IMR-90 (cell line): Measurements from ENCODE around the gene LEF1. TPM values are rescaled to one million over a fixed set of nuclear protein-coding genes. Genes with fewer than 3 reads are reported as not detected.

Source experiments
- ATAC-seq: fragments of 200-7000 bp; cut with Tn5 transposase; 2 replicates; pipeline ENCODE4 v1.9.1; 2020; ENCODE audit warnings: low read depth, mild to moderate bottlenecking, moderate library complexity
- BruUV-seq: library from RNA; stranded (reverse); fragments of 400-500 nt; replicated peaks from 2 replicates; lab custom pipeline; 2021; lab: Mats Ljungman, UMichigan
- CTCF ChIA-PET: fragments of 300-600 bp; formaldehyde crosslinking; extraction: SDS; loops from one replicate; lab custom pipeline; 2021; ENCODE audit warnings: antibody characterized with exemption; lab: Yijun Ruan, JAX
- POLR2A ChIA-PET: fragments of 300-600 bp; sonication (Branson Sonifier 250); formaldehyde crosslinking; loops from one replicate; lab custom pipeline; 2022; ENCODE audit warnings: antibody characterized with exemption; ENCODE audit not compliant: unreplicated experiment; lab: Charles Lee
- DNase-seq: peaks from one replicate; pipeline ENCODE4 v3.0.0; 2013
- H2AFZ ChIP-seq: replicated peaks from 2 replicates; pipeline ENCODE3; 2013; ENCODE audit warnings: low read length, mild to moderate bottlenecking; ENCODE audit not compliant: poor library complexity
- H2AK5ac ChIP-seq: 2 replicates; pipeline ENCODE4 v1.6.1; 2013; ENCODE audit warnings: low read depth, low read length, inconsistent platforms
- H2AK9ac ChIP-seq: replicated peaks from 2 replicates; pipeline ENCODE3; 2013; ENCODE audit warnings: mild to moderate bottlenecking, low read depth, low read length, moderate library complexity; ENCODE audit not compliant: poor library complexity
- H2BK120ac ChIP-seq: 2 replicates; pipeline ENCODE4 v1.6.1; 2013; ENCODE audit warnings: low read depth, low read length, inconsistent platforms
- H2BK15ac ChIP-seq: 3 replicates; pipeline ENCODE4 v1.6.1; 2013; ENCODE audit warnings: low read depth, low read length, inconsistent platforms
- H2BK20ac ChIP-seq: 2 replicates; pipeline ENCODE4 v1.6.1; 2013; ENCODE audit warnings: low read depth, mild to moderate bottlenecking, inconsistent platforms, low read length, moderate library complexity
- H2BK5ac ChIP-seq: 2 replicates; pipeline ENCODE4 v1.6.1; 2013; ENCODE audit warnings: mild to moderate bottlenecking, low read depth, low read length, inconsistent platforms; ENCODE audit not compliant: poor library complexity, severe bottlenecking
- H3K14ac ChIP-seq: replicated peaks from 2 replicates; pipeline ENCODE4 v1.6.1; 2013; ENCODE audit warnings: low read depth, low read length, inconsistent platforms
- H3K18ac ChIP-seq: 2 replicates; pipeline ENCODE4 v1.6.1; 2013; ENCODE audit warnings: low read depth, low read length, control low read depth
- H3K23ac ChIP-seq: 2 replicates; pipeline ENCODE4 v1.6.1; 2013; ENCODE audit warnings: low read depth, low read length, inconsistent platforms
- H3K27ac ChIP-seq: 2 replicates; pipeline ENCODE4 v1.5.1; 2013; ENCODE audit warnings: mild to moderate bottlenecking, control low read depth, low read length; ENCODE audit not compliant: insufficient read depth
- H3K27me3 ChIP-seq: 2 replicates; pipeline ENCODE4 v1.6.1; 2013; ENCODE audit warnings: low read length; ENCODE audit not compliant: control insufficient read depth, insufficient read depth
- H3K36me3 ChIP-seq: 2 replicates; pipeline ENCODE4 v1.6.1; 2013; ENCODE audit warnings: low read length, mixed read lengths; ENCODE audit not compliant: control insufficient read depth, insufficient read depth
- H3K4ac ChIP-seq: 2 replicates; pipeline ENCODE4 v1.6.1; 2013; ENCODE audit warnings: low read depth, low read length, inconsistent platforms
- H3K4me1 ChIP-seq: 2 replicates; pipeline ENCODE4 v1.6.1; 2013; ENCODE audit warnings: low read length, mixed read lengths; ENCODE audit not compliant: control insufficient read depth, insufficient read depth
- H3K4me2 ChIP-seq: 2 replicates; pipeline ENCODE4 v1.6.1; 2013; ENCODE audit warnings: low read depth, mild to moderate bottlenecking, control low read depth, low read length, moderate library complexity
- H3K4me3 ChIP-seq: 2 replicates; pipeline ENCODE4 v1.5.1; 2013; ENCODE audit warnings: low read depth, mild to moderate bottlenecking, control low read depth, low read length, moderate library complexity; ENCODE audit not compliant: insufficient read depth
- H3K56ac ChIP-seq: 2 replicates; pipeline ENCODE4 v1.6.1; 2013; ENCODE audit warnings: low read length, inconsistent platforms; ENCODE audit not compliant: insufficient read depth; ENCODE audit errors: extremely low read depth
- H3K79me1 ChIP-seq, 2 experiments: 2 replicates each; pipeline ENCODE4 v1.6.1; 2013; ENCODE audit warnings: low read length in 2 of 2, inconsistent platforms in 1 of 2, low read depth in 1 of 2
- H3K9ac ChIP-seq: 2 replicates; pipeline ENCODE4 v1.6.1; 2013; ENCODE audit warnings: low read depth, low read length, control low read depth
- H3K9me1 ChIP-seq: 2 replicates; pipeline ENCODE4 v1.6.1; 2013; ENCODE audit warnings: low read length, inconsistent platforms; ENCODE audit not compliant: insufficient read depth
- H3K9me3 ChIP-seq: 2 replicates; pipeline ENCODE4 v1.6.1; 2013; ENCODE audit warnings: low read length; ENCODE audit not compliant: control insufficient read depth, insufficient read depth
- H4K20me1 ChIP-seq: 2 replicates; pipeline ENCODE4 v1.6.1; 2013; ENCODE audit warnings: low read length, inconsistent platforms; ENCODE audit not compliant: insufficient read depth
- H4K5ac ChIP-seq: 2 replicates; pipeline ENCODE4 v1.6.1; 2013; ENCODE audit warnings: mild to moderate bottlenecking, low read depth, low read length, control low read depth
- H4K8ac ChIP-seq, 2 experiments: 2 replicates each; pipeline ENCODE4 v1.6.1; 2013; ENCODE audit warnings: low read depth in 2 of 2, low read length in 2 of 2, control low read depth in 1 of 2, inconsistent platforms in 1 of 2
- H4K91ac ChIP-seq: 2 replicates; pipeline ENCODE4 v1.6.1; 2013; ENCODE audit warnings: low read depth, low read length, inconsistent platforms; ENCODE audit not compliant: insufficient read depth
- CHD1 ChIP-seq: IDR thresholded peaks from 2 replicates; pipeline ENCODE4 v1.6.1; 2012; ENCODE audit warnings: low read depth, low read length, improper control_type of control experiment
- FOS ChIP-seq: fragments of 150-350 bp; IDR thresholded peaks from 2 replicates; pipeline ENCODE4 v1.6.1; 2016; ENCODE audit warnings: low read depth, low read length
- RAD21 ChIP-seq: IDR thresholded peaks from 2 replicates; pipeline ENCODE4 v1.6.1; 2012; ENCODE audit warnings: low read length, improper control_type of control experiment
- RFX5 ChIP-seq: IDR thresholded peaks from 2 replicates; pipeline ENCODE4 v1.8.0; 2012; ENCODE audit warnings: low read depth, mild to moderate bottlenecking, low read length, moderate library complexity
- WGBS, 2 experiments: methylation state at CpG; one replicate each; pipeline versions ENCODE4 v1.1.5 to v1.1.7; 2013; ENCODE audit warnings: missing lambda C conversion rate in 2 of 2; ENCODE audit not compliant: insufficient read length in 1 of 2; ENCODE audit errors: extremely low coverage in 2 of 2; 5-methylcytosine and 5-hydroxymethylcytosine counted together
- dilution Hi-C: fragments of 300-500 bp; cut with HindIII; formaldehyde crosslinking; loops from one replicate; pipeline ENCODE4 v1.14.3; 2018; ENCODE audit warnings: low sequenced_read_pairs; ENCODE audit not compliant: unreplicated experiment
- in situ Hi-C: fragments of 300-500 bp; cut with MboI; formaldehyde crosslinking; loops from 3 replicates; pipeline ENCODE4 v1.14.3; 2019; ENCODE audit warnings: low sequenced_read_pairs, inconsistent platforms, mixed read lengths
- intact Hi-C: fragments of 100-400 bp; cut with micrococcal nuclease; formaldehyde crosslinking; loops from 2 replicates; pipeline ENCODE4 v1.10.0; 2022
- polyA plus RNA-seq, 3 experiments: library from polyadenylated mRNA; depleted of rRNA; stranded (reverse); fragments of >200 nt; gene quantifications; 2 replicates each; pipeline ENCODE4 v1.2.3, GENCODE V29; 2012; ENCODE audit warnings: low replicate concordance in 1 of 3
- total RNA-seq: library from RNA; depleted of rRNA; stranded (reverse); fragments of >200 nt; gene quantifications from 2 replicates; pipeline ENCODE4 v1.2.3, GENCODE V29; 2012
- TF ChIP-seq, protein P1 (sequence below): fragments of 150-350 bp; IDR thresholded peaks from 2 replicates; pipeline ENCODE4 v1.6.1; 2017; ENCODE audit warnings: mild to moderate bottlenecking, antibody characterized with exemption, low read length, low read depth
- TF ChIP-seq, protein P2 (sequence below): conservative IDR thresholded peaks from 2 replicates; pipeline ENCODE4 v1.5.1; 2012; ENCODE audit warnings: mild to moderate bottlenecking, low read depth, low read length, improper control_type of control experiment
- TF ChIP-seq, protein P3 (sequence below): fragments of 150-350 bp; IDR thresholded peaks from 2 replicates; pipeline ENCODE4 v1.6.1; 2016; ENCODE audit warnings: low read depth, mild to moderate bottlenecking, low read length, moderate library complexity, borderline replicate concordance

LEF1 gene
- total and polyA plus RNA-seq, 2 of the 4 experiments (the other 2 are of a cell fraction) = 1.7 to 1.8 TPM

DNA sequence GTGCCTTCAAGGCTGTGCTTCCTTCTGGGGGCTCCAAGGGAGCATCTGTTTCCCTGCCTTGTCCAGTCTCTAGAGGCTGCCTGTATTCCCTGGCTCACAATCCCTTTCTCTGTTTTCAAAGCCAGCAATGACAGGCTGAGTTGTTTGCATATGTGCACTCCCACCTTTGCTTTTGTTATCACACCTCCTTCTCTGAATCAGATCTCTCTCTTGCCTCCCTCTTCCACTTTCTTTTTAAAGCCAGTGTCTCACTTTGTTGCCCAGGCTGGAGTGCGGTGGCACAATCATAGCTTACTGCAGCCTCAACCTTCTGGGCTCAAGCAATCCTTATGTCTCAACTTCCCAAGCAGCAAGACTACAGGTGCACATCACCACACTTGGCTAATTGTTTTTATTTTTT is 37.1 kb upstream of the LEF1 start:
- POLR2A ChIA-PET = no interaction called here
- Histone ChIP-seq H3K4ac (no peak overlapping the region), H3K79me1 (no peaks in the 10 kb centered on the region), H2AFZ (peak overlapping the region; percentile 5), H3K4me2 (no peak overlapping the region), H2AK9ac (no peak overlapping the region), H4K5ac (no peak overlapping the region), H3K4me1 (no peaks in the 10 kb centered on the region), H3K9me1 (peaks cover 5% of the 10 kb centered on the region; the same call in 1 of the 2 replicates), H3K27ac (no peak overlapping the region), H4K8ac (no peak overlapping the region), H3K9me3 (no peaks in the 10 kb centered on the region), H3K9ac (no peak overlapping the region), H2BK20ac (no peak overlapping the region), H3K27me3 (no peaks in the 10 kb centered on the region; the same call in 1 of the 2 replicates), H4K20me1 (no peaks in the 10 kb centered on the region), H3K23ac (no peak overlapping the region), H2AK5ac (no peak overlapping the region), H3K18ac (no peak overlapping the region), H3K56ac (no peak overlapping the region), H4K91ac (no peak overlapping the region), H2BK5ac (no peak overlapping the region), H3K4me3 (no peak overlapping the region), H2BK15ac (no peak overlapping the region), H2BK120ac (no peak overlapping the region), H3K36me3 (no peaks in the 10 kb centered on the region), H3K14ac (no peak overlapping the region)
- no TSS peak for BruUV-seq
- DNase-seq = no peak
- in situ Hi-C loops (no loop called here), intact Hi-C loops (no loop called here), dilution Hi-C loops (no loop called here)
- ATAC-seq = no peak
- TF ChIP-seq RFX5 (no peak), CHD1 (no peak), FOS (no peak), RAD21 (no peak)
- TF ChIP-seq, protein P1, sequence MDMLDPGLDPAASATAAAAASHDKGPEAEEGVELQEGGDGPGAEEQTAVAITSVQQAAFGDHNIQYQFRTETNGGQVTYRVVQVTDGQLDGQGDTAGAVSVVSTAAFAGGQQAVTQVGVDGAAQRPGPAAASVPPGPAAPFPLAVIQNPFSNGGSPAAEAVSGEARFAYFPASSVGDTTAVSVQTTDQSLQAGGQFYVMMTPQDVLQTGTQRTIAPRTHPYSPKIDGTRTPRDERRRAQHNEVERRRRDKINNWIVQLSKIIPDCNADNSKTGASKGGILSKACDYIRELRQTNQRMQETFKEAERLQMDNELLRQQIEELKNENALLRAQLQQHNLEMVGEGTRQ = no peak
- TF ChIP-seq, protein P2, sequence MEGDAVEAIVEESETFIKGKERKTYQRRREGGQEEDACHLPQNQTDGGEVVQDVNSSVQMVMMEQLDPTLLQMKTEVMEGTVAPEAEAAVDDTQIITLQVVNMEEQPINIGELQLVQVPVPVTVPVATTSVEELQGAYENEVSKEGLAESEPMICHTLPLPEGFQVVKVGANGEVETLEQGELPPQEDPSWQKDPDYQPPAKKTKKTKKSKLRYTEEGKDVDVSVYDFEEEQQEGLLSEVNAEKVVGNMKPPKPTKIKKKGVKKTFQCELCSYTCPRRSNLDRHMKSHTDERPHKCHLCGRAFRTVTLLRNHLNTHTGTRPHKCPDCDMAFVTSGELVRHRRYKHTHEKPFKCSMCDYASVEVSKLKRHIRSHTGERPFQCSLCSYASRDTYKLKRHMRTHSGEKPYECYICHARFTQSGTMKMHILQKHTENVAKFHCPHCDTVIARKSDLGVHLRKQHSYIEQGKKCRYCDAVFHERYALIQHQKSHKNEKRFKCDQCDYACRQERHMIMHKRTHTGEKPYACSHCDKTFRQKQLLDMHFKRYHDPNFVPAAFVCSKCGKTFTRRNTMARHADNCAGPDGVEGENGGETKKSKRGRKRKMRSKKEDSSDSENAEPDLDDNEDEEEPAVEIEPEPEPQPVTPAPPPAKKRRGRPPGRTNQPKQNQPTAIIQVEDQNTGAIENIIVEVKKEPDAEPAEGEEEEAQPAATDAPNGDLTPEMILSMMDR = no peak
- TF ChIP-seq, protein P3, sequence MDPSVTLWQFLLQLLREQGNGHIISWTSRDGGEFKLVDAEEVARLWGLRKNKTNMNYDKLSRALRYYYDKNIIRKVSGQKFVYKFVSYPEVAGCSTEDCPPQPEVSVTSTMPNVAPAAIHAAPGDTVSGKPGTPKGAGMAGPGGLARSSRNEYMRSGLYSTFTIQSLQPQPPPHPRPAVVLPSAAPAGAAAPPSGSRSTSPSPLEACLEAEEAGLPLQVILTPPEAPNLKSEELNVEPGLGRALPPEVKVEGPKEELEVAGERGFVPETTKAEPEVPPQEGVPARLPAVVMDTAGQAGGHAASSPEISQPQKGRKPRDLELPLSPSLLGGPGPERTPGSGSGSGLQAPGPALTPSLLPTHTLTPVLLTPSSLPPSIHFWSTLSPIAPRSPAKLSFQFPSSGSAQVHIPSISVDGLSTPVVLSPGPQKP = no peak
- CTCF ChIA-PET = no interaction called here
- no CpG with 5 or more reads among the region's 1 CpG for WGBS, 2 experiments
